ENCODE results near the gene DOCK2.

GRCh38 chr5:169636477-169637084 lies 494 bp upstream of the DOCK2 start:
- TF ChIP-seq SRF (IDR thresholded peaks at IDR 0.05; ENCODE audit: low read depth, low read length) = no peak
- no peak for TF ChIP-seq RAD21 (IDR thresholded peaks at IDR 0.05 in 1 of 2, conservative IDR thresholded peaks at IDR 0.05 in 1 of 2; ENCODE audit: low read depth in 2 of 2, low read length in 2 of 2)
